ENCODE results near the gene NOL4L.

Gene NOL4L

DNA sequence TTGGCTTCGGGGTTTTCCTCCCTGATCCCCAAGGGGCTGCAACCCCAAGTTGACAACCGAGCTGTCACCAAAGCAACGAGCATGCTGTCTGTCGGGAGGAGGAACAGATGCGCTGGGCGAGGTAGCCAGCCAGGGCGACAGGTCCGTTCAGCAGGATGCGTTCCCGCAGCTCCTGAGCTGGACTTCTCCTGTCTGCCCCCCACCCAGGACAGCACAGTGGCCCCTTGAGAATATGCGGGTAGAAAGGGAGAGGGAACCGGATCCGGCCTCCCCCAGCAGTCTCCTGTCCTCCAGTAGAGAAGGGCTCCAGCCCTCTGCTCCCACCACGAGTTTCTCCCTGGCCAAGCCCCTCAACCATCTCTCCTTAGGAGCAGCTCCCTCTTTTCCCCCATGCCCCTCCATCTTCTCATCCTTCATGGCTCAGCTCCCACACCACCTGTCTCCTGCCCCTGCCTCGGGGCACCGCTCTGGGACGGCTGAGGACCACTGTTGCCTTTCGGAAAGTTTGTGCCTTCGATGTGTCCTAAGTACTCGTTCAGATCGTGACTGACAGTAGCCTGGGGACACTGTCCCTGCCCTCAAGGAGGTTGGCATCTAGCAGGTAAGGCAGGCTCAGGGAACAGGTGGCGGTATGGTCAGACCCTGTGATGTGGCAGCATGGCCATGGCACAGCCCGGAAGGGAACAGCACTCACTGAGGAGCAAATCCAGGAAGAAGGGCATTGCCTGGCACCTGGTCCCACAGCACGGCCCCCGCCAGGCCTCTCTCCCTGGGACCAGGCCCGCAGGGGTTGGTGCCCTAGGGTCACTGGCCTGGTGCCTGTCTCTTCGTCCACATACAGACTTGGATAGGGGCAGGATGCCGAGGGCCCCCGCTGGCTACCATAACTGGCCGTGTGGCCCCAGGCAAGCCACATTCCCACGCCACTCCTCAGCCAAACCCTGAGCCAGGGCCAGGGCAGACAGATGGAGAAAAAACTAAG, 130.7 kb downstream of the NOL4L start:
- H3K4me3 ChIP-seq (ENCODE audit: low read depth, low read length) = no peak overlapping the region
- DNase-seq (ENCODE audit: low read depth) = no peak
- TF ChIP-seq, protein P1, sequence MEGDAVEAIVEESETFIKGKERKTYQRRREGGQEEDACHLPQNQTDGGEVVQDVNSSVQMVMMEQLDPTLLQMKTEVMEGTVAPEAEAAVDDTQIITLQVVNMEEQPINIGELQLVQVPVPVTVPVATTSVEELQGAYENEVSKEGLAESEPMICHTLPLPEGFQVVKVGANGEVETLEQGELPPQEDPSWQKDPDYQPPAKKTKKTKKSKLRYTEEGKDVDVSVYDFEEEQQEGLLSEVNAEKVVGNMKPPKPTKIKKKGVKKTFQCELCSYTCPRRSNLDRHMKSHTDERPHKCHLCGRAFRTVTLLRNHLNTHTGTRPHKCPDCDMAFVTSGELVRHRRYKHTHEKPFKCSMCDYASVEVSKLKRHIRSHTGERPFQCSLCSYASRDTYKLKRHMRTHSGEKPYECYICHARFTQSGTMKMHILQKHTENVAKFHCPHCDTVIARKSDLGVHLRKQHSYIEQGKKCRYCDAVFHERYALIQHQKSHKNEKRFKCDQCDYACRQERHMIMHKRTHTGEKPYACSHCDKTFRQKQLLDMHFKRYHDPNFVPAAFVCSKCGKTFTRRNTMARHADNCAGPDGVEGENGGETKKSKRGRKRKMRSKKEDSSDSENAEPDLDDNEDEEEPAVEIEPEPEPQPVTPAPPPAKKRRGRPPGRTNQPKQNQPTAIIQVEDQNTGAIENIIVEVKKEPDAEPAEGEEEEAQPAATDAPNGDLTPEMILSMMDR (IDR thresholded peaks at IDR 0.05; ENCODE audit: control insufficient read depth, extremely low read depth, insufficient read depth) = no peak

DNA sequence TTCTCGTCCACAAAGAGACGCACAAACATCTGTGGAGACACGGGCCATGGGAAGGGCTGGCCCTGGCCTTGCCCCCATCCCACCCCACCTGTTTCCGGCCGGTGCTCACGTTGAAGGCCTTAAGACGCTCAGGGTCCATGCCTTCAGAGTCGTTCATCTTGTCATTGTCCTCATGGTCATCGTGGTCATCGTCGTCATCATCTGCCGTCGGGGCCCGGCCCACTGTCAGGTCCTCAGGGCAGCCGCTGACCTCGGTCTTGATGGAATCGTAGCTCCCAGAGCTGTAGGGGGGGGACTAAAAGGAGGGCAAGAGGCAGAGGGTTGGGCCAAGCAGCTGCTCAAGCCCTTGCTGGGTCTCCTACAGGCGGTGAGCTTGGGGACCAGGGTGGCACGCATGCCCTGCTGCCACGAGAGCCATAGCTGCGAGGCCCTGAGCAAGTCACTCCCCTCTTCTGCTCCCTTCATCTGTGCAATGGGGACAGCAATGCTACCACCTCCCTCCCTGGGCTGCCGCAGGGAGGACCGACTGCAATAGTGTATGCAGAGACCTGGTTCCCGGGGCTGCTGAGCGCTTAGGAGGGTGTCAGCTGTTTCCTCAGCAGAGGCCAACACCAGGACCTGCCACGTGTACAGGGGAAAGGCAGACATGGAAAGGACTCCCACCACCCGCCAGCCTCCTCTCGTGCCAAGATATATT, 131.5 kb downstream of the NOL4L start:
- no peak for DNase-seq (ENCODE audit: low read depth)
- TF ChIP-seq, protein P1 (IDR thresholded peaks at IDR 0.05; ENCODE audit: control insufficient read depth, extremely low read depth, insufficient read depth) = no peak

DNA sequence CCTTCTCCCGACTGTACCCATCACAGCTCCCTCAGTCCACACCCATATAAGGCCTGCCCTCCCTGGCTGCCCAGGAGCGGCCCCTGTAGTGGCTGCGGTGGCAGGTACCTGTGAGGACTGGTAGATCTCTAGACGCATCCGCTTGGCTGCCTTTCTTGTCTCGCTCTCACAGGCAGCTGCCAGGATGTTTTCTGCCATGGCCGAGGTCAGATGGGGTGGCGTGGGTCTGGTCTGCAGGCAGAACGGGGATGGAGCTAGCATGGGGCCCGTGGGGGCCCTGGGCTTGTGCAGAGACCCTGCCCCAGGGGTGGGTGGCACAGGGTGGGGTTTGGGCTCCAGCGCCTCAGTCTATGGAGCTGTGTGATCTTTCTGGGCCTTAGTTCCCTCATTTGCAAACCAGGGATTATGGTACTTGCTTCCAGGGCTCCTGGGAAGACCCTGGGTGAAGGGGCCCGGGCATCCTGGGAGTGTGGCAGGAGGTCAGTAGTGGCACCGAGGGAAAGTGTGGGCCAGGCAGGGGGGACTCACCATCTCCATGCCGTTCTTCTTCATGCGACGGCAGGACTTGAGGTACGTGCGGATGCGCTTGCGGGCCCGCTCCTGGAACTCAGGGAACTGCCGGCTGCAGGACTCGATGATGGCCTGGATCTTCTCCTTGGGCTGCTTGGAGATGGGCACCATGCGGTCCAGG, 132.2 kb downstream of the NOL4L start:
- TF ChIP-seq, protein P1 (IDR thresholded peaks at IDR 0.05; ENCODE audit: control insufficient read depth, extremely low read depth, insufficient read depth) = no peak
- no peak overlapping the region for H3K4me3 ChIP-seq (ENCODE audit: low read depth, low read length)
- no peak for DNase-seq (ENCODE audit: low read depth)

More for the DNA sequence above, 131.5 kb downstream of the NOL4L start:
- H3K4me3 ChIP-seq (ENCODE audit: low read depth, low read length) = no peak overlapping the region

DNA sequence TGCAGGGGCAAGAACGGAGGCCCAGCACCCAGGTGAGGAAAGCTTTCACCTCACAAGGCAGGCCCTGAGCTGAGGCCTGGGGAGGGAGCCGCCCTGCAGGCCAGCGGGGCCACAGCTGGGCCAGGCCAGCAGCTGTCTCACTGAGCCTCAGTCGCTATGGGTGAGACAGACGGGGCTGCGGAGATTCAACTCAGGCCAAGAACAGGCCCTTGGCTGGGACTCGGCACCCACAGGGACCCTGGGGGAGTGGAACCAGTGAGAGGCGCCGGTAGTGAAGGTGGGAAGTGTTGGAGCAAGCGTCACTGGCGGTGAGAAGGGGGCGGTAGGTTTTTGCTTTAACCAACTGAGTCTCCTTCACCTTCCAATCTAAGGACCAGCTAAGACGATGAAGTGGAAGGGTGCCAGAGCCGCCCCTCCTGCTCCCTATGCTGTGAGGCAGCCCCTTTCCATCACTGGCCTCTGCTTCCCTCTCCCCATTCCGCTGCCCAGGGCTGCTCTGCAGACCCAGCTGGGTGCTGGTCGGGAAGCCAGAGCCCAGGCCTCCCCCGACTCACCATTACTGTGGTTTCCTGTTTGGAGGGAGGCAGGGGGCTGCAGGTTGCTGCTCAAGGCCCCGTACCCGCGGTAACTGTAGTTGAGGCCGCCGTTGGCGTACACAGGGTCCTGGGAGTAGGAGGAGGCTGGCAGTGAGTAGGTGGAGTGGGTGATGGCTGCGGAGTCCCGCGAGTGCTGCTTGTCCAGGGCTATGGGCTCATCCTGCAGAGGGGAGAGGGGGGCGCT, 133.3 kb downstream of the NOL4L start:
- TF ChIP-seq, protein P1 (IDR thresholded peaks at IDR 0.05; ENCODE audit: control insufficient read depth, extremely low read depth, insufficient read depth) = 0 out of 2 replicates have a peak, but pooled peaks have one; percentile 10
- H3K4me3 ChIP-seq (ENCODE audit: low read depth, low read length) = no peak overlapping the region
- DNase-seq (ENCODE audit: low read depth) = no peak

DNA sequence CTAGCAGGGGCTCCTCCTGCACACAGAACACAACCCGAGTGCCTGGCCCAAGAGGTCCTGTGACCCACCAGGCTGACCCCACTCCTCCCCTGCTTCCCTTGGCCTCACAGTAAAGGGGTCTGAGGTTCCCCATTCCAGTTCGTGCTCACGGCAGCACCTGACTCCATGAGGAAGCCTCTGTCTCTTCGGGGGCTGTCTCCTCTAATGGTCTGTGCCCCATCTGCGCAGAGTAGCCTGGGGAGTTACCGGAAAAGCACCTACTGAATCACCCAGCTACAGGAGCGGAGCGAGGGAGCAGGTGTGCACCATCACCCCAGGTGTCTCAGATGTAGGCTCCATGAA, 133.8 kb downstream of the NOL4L start:
- no peak overlapping the region for H3K4me3 ChIP-seq (ENCODE audit: low read depth, low read length)
- TF ChIP-seq, protein P1 (IDR thresholded peaks at IDR 0.05; ENCODE audit: control insufficient read depth, extremely low read depth, insufficient read depth) = no peak
- DNase-seq (ENCODE audit: low read depth) = no peak

DNA sequence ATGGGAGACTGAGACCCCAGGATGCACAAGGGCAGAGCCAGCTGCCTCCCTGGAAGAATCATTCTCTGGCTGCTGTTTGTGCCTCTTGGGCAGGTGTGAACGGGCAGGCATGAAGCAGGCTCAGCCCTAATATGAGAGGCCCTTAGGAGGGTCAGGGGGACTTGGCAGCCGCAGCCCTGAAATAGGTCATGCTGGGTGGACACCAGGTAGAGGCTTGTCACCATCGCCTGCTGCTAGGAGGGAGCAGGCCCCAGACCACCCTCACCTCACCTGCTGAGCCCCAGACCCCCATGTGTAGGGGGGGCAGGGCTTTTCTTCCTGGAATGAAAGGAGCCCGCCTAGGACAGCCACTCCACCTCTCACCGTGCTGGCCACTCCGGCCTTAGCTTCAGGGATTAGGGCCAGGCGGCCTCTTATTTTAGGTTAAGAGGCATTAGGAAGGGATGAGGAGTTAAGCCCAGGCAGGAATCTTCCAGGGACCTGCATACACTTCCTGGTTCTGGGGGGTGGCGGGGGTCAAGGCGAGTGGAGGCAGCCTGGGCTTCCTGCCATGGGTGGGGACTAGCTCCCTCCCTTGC, 134.6 kb downstream of the NOL4L start:
- H3K4me3 ChIP-seq (ENCODE audit: low read depth, low read length) = no peak overlapping the region
- DNase-seq (ENCODE audit: low read depth) = no peak
- TF ChIP-seq, protein P1 (IDR thresholded peaks at IDR 0.05; ENCODE audit: control insufficient read depth, extremely low read depth, insufficient read depth) = no peak

All from LNCaP clone FGC (cell line).